Neural crest cell (in vitro differentiated cells): ENCODE data around the gene ALDH3A2. TPM values are rescaled to one million over a fixed set of nuclear protein-coding genes. Genes with fewer than 3 reads are reported as not detected.

Experiments
- DNase-seq: peaks from one replicate; pipeline ENCODE4 v3.0.0; 2021; ENCODE audit warnings: low read depth, mixed read lengths, low spot score
- H3K27ac Mint-ChIP-seq: one replicate; pipeline ENCODE4 v1.8.0; 2021; ENCODE audit warnings: mild to moderate bottlenecking, mixed read lengths; ENCODE audit not compliant: unreplicated experiment
- H3K27me3 Mint-ChIP-seq: 2 replicates; pipeline ENCODE4 v1.8.0; 2021; ENCODE audit warnings: low read depth, mild to moderate bottlenecking, mixed read lengths
- H3K36me3 Mint-ChIP-seq: 2 replicates; pipeline ENCODE4 v1.8.0; 2021; ENCODE audit warnings: low read depth, mild to moderate bottlenecking, mixed read lengths
- H3K4me1 Mint-ChIP-seq: 2 replicates; pipeline ENCODE4 v1.8.0; 2021; ENCODE audit warnings: mixed read lengths
- H3K4me3 Mint-ChIP-seq: one replicate; pipeline ENCODE4 v1.8.0; 2021; ENCODE audit warnings: mild to moderate bottlenecking, mixed read lengths
- H3K9me3 Mint-ChIP-seq: 2 replicates; pipeline ENCODE4 v1.8.0; 2021; ENCODE audit warnings: mixed read lengths
- total RNA-seq: library from RNA; stranded (reverse); gene quantifications from 2 replicates; pipeline ENCODE4 v1.2.1, GENCODE V29; 2021
- TF ChIP-seq, protein P1 (sequence below): fragments of 200-600 bp; sonication (generic); conservative IDR thresholded peaks from 2 replicates; pipeline ENCODE4 v1.5.0; 2021; ENCODE audit warnings: antibody characterized with exemption, mild to moderate bottlenecking

The ALDH3A2 gene
- total RNA-seq, 1 donor from 2014 or later, result 53.4 TPM

GRCh38 chr17:19707728-19708221 lies 59.2 kb downstream of the ALDH3A2 start:
- TF ChIP-seq, protein P1, sequence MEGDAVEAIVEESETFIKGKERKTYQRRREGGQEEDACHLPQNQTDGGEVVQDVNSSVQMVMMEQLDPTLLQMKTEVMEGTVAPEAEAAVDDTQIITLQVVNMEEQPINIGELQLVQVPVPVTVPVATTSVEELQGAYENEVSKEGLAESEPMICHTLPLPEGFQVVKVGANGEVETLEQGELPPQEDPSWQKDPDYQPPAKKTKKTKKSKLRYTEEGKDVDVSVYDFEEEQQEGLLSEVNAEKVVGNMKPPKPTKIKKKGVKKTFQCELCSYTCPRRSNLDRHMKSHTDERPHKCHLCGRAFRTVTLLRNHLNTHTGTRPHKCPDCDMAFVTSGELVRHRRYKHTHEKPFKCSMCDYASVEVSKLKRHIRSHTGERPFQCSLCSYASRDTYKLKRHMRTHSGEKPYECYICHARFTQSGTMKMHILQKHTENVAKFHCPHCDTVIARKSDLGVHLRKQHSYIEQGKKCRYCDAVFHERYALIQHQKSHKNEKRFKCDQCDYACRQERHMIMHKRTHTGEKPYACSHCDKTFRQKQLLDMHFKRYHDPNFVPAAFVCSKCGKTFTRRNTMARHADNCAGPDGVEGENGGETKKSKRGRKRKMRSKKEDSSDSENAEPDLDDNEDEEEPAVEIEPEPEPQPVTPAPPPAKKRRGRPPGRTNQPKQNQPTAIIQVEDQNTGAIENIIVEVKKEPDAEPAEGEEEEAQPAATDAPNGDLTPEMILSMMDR, result no peak
- H3K4me3 Mint-ChIP-seq, result no peak overlapping the region
- H3K9me3 Mint-ChIP-seq, result no peaks in the 10 kb centered on the region
- H3K27me3 Mint-ChIP-seq, result no peaks in the 10 kb centered on the region
- peaks cover 16% of the 10 kb centered on the region for H3K4me1 Mint-ChIP-seq
- no peak overlapping the region for H3K27ac Mint-ChIP-seq
- no peak for DNase-seq
- no peaks in the 10 kb centered on the region for H3K36me3 Mint-ChIP-seq

GRCh38 chr17:19708431-19709175 lies 60.1 kb downstream of the ALDH3A2 start:
- TF ChIP-seq, protein P1, result no peak
- DNase-seq, result no peak

GRCh38 chr17:19709841-19710240 lies 61.3 kb downstream of the ALDH3A2 start:
- H3K36me3 Mint-ChIP-seq, result no peaks in the 10 kb centered on the region
- no peak for DNase-seq
- no peaks in the 10 kb centered on the region for H3K27me3 Mint-ChIP-seq
- TF ChIP-seq, protein P1, result no peak
- H3K4me3 Mint-ChIP-seq, result no peak overlapping the region
- no peaks in the 10 kb centered on the region for H3K9me3 Mint-ChIP-seq
- no peaks in the 10 kb centered on the region for H3K4me1 Mint-ChIP-seq
- no peak overlapping the region for H3K27ac Mint-ChIP-seq

More at GRCh38 chr17:19708431-19709175, 60.1 kb downstream of the ALDH3A2 start:
- H3K4me1 Mint-ChIP-seq, result peaks cover 8% of the 10 kb centered on the region
- no peak overlapping the region for H3K4me3 Mint-ChIP-seq
- H3K27ac Mint-ChIP-seq, result no peak overlapping the region
- H3K9me3 Mint-ChIP-seq, result no peaks in the 10 kb centered on the region
- no peaks in the 10 kb centered on the region for H3K36me3 Mint-ChIP-seq
- no peaks in the 10 kb centered on the region for H3K27me3 Mint-ChIP-seq

- no peak for DNase-seq
- Mint-ChIP-seq H3K4me3 (no peak overlapping the region), H3K36me3 (no peaks in the 10 kb centered on the region)
Measured at GRCh38 chr17:19712436-19713004, 64.0 kb downstream of the ALDH3A2 start.

DNA sequence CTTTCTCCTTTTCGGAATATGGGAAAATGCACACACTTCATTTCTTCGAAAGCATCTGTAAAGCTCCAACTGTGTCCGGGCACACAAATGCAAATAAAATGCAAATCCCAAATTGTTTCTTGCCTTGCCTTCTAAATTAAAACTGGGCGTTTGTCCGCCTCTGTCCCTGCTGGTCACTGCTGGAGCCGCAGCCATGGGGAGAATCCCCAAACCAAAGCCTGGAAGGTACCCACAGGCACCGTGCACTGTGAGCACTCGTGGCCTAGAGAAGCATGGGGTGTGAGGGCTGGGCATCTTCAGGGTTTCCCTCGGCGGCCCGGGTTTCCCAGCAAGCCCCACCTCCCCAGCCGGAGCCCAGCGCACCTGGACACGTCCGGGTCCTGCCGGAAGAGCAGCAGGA lies 64.9 kb downstream of the ALDH3A2 start:
- TF ChIP-seq, protein P1, result peak; percentile 42
- H3K36me3 Mint-ChIP-seq, result no peaks in the 10 kb centered on the region
- no peaks in the 10 kb centered on the region for H3K9me3 Mint-ChIP-seq
- DNase-seq, result no peak
- H3K4me3 Mint-ChIP-seq, result no peak overlapping the region
- no peaks in the 10 kb centered on the region for H3K27me3 Mint-ChIP-seq
- no peaks in the 10 kb centered on the region for H3K4me1 Mint-ChIP-seq
- H3K27ac Mint-ChIP-seq, result no peak overlapping the region

More at GRCh38 chr17:19712436-19713004, 64.0 kb downstream of the ALDH3A2 start:
- Mint-ChIP-seq H3K4me1 (no peaks in the 10 kb centered on the region), H3K27ac (no peak overlapping the region), H3K9me3 (no peaks in the 10 kb centered on the region), H3K27me3 (no peaks in the 10 kb centered on the region)
- TF ChIP-seq, protein P1, result no peak
